Measurements from ENCODE around the gene HADHA. TPM values are rescaled to one million over a fixed set of nuclear protein-coding genes. Genes with fewer than 3 reads are reported as not detected.
A peak's percentile ranks its signal among the peaks of the same experiment; 100 is the strongest.

Gene HADHA
- total RNA-seq, 1 donor from 2014 or later: 120 TPM

DNA sequence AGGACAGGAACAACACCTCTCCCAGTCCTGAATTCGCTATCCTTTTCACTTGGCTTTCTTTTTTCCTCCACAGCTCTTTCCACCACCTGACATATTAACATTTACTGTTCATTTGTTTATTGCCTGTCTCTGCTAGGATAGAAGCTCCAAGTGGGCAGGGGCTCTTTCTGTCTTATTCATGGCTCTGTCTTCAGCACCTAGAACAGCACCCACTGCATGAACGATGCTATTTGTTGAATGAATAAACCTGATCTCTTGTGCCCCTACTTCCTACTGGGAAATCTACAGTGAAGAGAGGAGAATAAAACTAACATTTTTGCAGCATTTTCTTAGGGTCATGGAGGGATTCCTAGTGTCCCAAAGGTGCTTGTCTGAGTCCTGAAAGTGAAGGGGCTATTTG lies 95.9 kb downstream of the HADHA start:
- Histone ChIP-seq H2AFZ (replicated peaks) (no peak overlapping the region), H3K4me2 (no peak overlapping the region), H4K20me1 (ENCODE audit: low read depth) (no peaks in the 10 kb centered on the region), H3K9me3 (ENCODE audit: low read depth) (no peaks in the 10 kb centered on the region), H3K27ac (no peak overlapping the region), H3K4me3 (no peak overlapping the region), H3K9ac (no peak overlapping the region), H3K36me3 (no peaks in the 10 kb centered on the region), H3K79me2 (ENCODE audit: low read depth) (no peaks in the 10 kb centered on the region), H3F3A (ENCODE audit: low read depth) (no peaks in the 10 kb centered on the region), H3K4me1 (no peaks in the 10 kb centered on the region), H3K27me3 (no peaks in the 10 kb centered on the region)
- H3K27me3 Mint-ChIP-seq (ENCODE audit: insufficient read depth, low read depth): no peaks in the 10 kb centered on the region
- no peak overlapping the region for H3K4me3 Mint-ChIP-seq
- peaks cover 5% of the 10 kb centered on the region for H3K9me3 Mint-ChIP-seq
- no peak for TF ChIP-seq EZH2phosphoT487 (IDR thresholded peaks at IDR 0.05)
- TF ChIP-seq, protein P1, sequence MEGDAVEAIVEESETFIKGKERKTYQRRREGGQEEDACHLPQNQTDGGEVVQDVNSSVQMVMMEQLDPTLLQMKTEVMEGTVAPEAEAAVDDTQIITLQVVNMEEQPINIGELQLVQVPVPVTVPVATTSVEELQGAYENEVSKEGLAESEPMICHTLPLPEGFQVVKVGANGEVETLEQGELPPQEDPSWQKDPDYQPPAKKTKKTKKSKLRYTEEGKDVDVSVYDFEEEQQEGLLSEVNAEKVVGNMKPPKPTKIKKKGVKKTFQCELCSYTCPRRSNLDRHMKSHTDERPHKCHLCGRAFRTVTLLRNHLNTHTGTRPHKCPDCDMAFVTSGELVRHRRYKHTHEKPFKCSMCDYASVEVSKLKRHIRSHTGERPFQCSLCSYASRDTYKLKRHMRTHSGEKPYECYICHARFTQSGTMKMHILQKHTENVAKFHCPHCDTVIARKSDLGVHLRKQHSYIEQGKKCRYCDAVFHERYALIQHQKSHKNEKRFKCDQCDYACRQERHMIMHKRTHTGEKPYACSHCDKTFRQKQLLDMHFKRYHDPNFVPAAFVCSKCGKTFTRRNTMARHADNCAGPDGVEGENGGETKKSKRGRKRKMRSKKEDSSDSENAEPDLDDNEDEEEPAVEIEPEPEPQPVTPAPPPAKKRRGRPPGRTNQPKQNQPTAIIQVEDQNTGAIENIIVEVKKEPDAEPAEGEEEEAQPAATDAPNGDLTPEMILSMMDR (IDR thresholded peaks at IDR 0.05): no peak
- no peak for TF ChIP-seq EZH2 (IDR thresholded peaks at IDR 0.05)
- H3K27ac Mint-ChIP-seq: no peak overlapping the region
- no peaks in the 10 kb centered on the region for H3K36me3 Mint-ChIP-seq
- peaks cover 3% of the 10 kb centered on the region for H3K4me1 Mint-ChIP-seq
- DNase-seq (ENCODE audit: low spot score): peak; percentile 23

DNA sequence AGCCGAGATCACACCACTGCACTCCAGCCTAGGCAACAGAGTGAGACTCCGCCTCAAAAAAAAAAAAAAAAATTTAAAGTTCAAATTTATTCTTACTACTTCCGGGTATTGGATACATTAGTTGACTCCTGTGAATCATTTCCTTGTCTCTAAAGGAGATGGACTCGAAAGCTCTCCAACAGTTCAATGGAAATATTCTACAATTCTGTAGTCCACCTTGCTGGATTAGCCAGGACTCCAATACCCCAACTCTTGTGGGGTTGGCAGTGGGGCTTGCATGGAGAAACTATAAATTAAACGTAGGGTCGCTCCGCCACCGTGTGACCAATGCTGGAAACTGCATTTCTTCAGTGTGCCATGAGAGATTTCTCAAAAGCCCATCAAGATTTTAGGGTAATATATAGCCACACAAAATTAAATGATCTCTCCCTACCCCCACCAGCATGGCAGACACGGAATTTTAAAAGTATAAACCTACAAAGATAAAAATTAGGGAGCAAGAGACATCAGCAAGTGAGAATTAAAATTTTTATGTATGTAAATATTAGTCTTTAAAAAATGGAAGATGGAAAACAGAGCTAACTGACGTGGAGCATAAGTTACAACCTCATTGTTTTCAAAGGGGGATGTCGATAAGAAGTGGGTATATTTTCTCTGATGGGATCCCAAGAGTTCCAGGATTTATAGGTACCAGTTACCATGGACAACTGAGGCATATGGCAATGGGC lies 99.3 kb downstream of the HADHA start:
- peaks cover 3% of the 10 kb centered on the region for H3K4me1 Mint-ChIP-seq
- no peak overlapping the region for H3K27ac Mint-ChIP-seq
- TF ChIP-seq, protein P1 (IDR thresholded peaks at IDR 0.05): peak; percentile 91
- TF ChIP-seq EZH2 (IDR thresholded peaks at IDR 0.05): no peak
- peaks cover 2% of the 10 kb centered on the region for H3K27me3 Mint-ChIP-seq (ENCODE audit: insufficient read depth, low read depth)
- no peaks in the 10 kb centered on the region for H3K27me3 ChIP-seq
- no peaks in the 10 kb centered on the region for H3K4me1 ChIP-seq
- H3K36me3 Mint-ChIP-seq: no peaks in the 10 kb centered on the region
- H4K20me1 ChIP-seq (ENCODE audit: low read depth): no peaks in the 10 kb centered on the region
- peak; percentile 81 for DNase-seq (ENCODE audit: low spot score)
- no peak overlapping the region for H3K4me3 Mint-ChIP-seq
- H3K9ac ChIP-seq: no peak overlapping the region
- no peaks in the 10 kb centered on the region for H3K79me2 ChIP-seq (ENCODE audit: low read depth)
- H3K36me3 ChIP-seq: no peaks in the 10 kb centered on the region
- H3K9me3 ChIP-seq (ENCODE audit: low read depth): no peaks in the 10 kb centered on the region
- no peaks in the 10 kb centered on the region for H3F3A ChIP-seq (ENCODE audit: low read depth)
- no peak overlapping the region for H3K4me2 ChIP-seq
- no peak overlapping the region for H2AFZ ChIP-seq (replicated peaks)
- H3K27ac ChIP-seq: no peak overlapping the region
- no peak overlapping the region for H3K4me3 ChIP-seq
- H3K9me3 Mint-ChIP-seq: no peaks in the 10 kb centered on the region

DNA sequence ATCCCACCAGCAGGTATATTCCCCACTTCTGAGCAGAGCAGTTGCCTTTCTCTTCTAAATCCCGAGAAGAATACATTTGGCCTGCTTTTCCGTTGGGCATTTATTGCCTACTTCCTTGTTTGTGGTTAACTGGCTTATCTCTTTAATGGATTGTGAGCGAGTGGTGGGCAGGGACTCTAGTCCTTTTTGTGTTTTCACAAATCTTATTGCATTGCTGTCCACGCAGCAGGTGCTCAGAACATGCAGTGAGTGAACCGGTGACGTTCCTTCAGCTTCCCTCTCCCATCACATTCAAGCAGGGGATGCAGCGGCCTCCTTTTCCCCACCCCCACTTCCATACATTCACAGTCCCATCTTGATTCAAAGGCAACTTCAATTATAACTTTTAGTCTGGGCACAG lies 100.4 kb downstream of the HADHA start:
- Mint-ChIP-seq H3K36me3 (peaks cover 2% of the 10 kb centered on the region), H3K4me3 (no peak overlapping the region), H3K27me3 (ENCODE audit: insufficient read depth, low read depth) (peaks cover 2% of the 10 kb centered on the region), H3K9me3 (no peaks in the 10 kb centered on the region), H3K27ac (no peak overlapping the region), H3K4me1 (peaks cover 6% of the 10 kb centered on the region)
- Histone ChIP-seq H3K36me3 (no peaks in the 10 kb centered on the region), H3F3A (ENCODE audit: low read depth) (peaks cover 8% of the 10 kb centered on the region), H3K27me3 (no peaks in the 10 kb centered on the region), H3K9me3 (ENCODE audit: low read depth) (no peaks in the 10 kb centered on the region), H3K27ac (no peak overlapping the region), H2AFZ (replicated peaks) (no peak overlapping the region), H3K79me2 (ENCODE audit: low read depth) (no peaks in the 10 kb centered on the region), H3K4me3 (no peak overlapping the region), H3K9ac (no peak overlapping the region), H4K20me1 (ENCODE audit: low read depth) (peaks cover 1% of the 10 kb centered on the region), H3K4me1 (peaks cover 2% of the 10 kb centered on the region), H3K4me2 (no peak overlapping the region)
- no peak for DNase-seq (ENCODE audit: low spot score)
- TF ChIP-seq EZH2phosphoT487 (IDR thresholded peaks at IDR 0.05): no peak
- TF ChIP-seq EZH2 (IDR thresholded peaks at IDR 0.05): no peak
- TF ChIP-seq, protein P1 (IDR thresholded peaks at IDR 0.05): no peak
